Sigmoid colon (tissue), 7 donors: ENCODE data around the gene NUMBL. TPM values are rescaled to one million over a fixed set of nuclear protein-coding genes. Genes with fewer than 3 reads are reported as not detected.

Experiments used
- DNase-seq: peaks from one replicate; pipeline ENCODE4 v3.0.0-alpha.2; 2019
- H3K27ac ChIP-seq, 4 donors: fragments of 200-600 bp; sonication (generic); one replicate each; pipeline ENCODE4 v1.5.1; 2016 to 2019; ENCODE audit warnings: mild to moderate bottlenecking in 1 of 4
- H3K27me3 ChIP-seq, 3 donors: fragments of 200-600 bp; sonication (generic); one replicate each; pipeline ENCODE4 v1.5.1; 2019; ENCODE audit warnings: mild to moderate bottlenecking in 1 of 3
- H3K36me3 ChIP-seq, 4 donors: fragments of 200-600 bp; sonication (generic); one replicate each; pipeline ENCODE4 v1.5.1; 2016 to 2019
- H3K4me1 ChIP-seq, 4 donors: fragments of 200-600 bp; sonication (generic); one replicate each; pipeline ENCODE4 v1.5.1; 2017 to 2019
- H3K4me3 ChIP-seq, 4 donors: fragments of 200-600 bp; sonication (generic); one replicate each; pipeline ENCODE4 v1.5.1; 2017 to 2019; ENCODE audit warnings: mild to moderate bottlenecking in 2 of 4, moderate library complexity in 1 of 4
- H3K9me3 ChIP-seq, 4 donors: fragments of 200-600 bp in 3 of 4; sonication (generic) in 3 of 4; one replicate each; pipeline versions ENCODE4 v1.5.1 to v1.6.1; 2013 to 2019
- EP300 ChIP-seq, 4 donors: sonication (generic); formaldehyde crosslinking; IDR thresholded peaks; one replicate each; pipeline ENCODE4 v1.6.1; 2017; ENCODE audit warnings: antibody characterized with exemption in 4 of 4
- POLR2A ChIP-seq, 2 donors: fragments of 450-650 bp; IDR thresholded peaks; one replicate each; pipeline ENCODE4 v1.6.1; 2016; ENCODE audit warnings: antibody characterized with exemption in 2 of 2, mild to moderate bottlenecking in 2 of 2, moderate library complexity in 2 of 2
- POLR2AphosphoS5 ChIP-seq, 4 donors: sonication (generic); formaldehyde crosslinking; IDR thresholded peaks; one replicate each; pipeline ENCODE4 v1.6.1; 2017; ENCODE audit warnings: antibody characterized with exemption in 4 of 4
- WGBS, 2 donors: extraction: QIAGEN DNeasy Blood & Tissue Kit; methylation state at CpG; one replicate each; pipeline ENCODE4 v1.1.7; 2013; 5-methylcytosine and 5-hydroxymethylcytosine counted together
- intact Hi-C: fragments of 100-400 bp; cut with DNase I; formaldehyde crosslinking; loops from one replicate; pipeline ENCODE4 v1.15.1; 2023
- polyA plus RNA-seq, 3 donors: library from polyadenylated mRNA; stranded (reverse); fragments of 200-250 nt; gene quantifications; one replicate each; pipeline ENCODE4 v1.2.3, GENCODE V29; 2013
- total RNA-seq, 4 donors: library from RNA; depleted of rRNA; stranded (reverse); fragments of >200 nt; gene quantifications; one replicate each; pipeline ENCODE4 v1.1.0, GENCODE V29; 2016
- TF ChIP-seq, protein P1 (sequence below), 4 experiments: fragments of 450-650 bp in 3 of 4; fragments of 200-600 bp in 1 of 4; IDR thresholded peaks; one replicate each; pipeline ENCODE4 v1.5.1; 2016 to 2019; ENCODE audit warnings: antibody characterized with exemption in 4 of 4, mild to moderate bottlenecking in 3 of 4, moderate library complexity in 2 of 4
- donor health status: healthy with polysubstance abuse.
- donor health status: Bipolar disorder and iron deficiency.
- donor health status: healthy.

Gene NUMBL
- total and polyA plus RNA-seq, 7 donors = 3.0 to 38.2 (median 21.9) TPM

DNA sequence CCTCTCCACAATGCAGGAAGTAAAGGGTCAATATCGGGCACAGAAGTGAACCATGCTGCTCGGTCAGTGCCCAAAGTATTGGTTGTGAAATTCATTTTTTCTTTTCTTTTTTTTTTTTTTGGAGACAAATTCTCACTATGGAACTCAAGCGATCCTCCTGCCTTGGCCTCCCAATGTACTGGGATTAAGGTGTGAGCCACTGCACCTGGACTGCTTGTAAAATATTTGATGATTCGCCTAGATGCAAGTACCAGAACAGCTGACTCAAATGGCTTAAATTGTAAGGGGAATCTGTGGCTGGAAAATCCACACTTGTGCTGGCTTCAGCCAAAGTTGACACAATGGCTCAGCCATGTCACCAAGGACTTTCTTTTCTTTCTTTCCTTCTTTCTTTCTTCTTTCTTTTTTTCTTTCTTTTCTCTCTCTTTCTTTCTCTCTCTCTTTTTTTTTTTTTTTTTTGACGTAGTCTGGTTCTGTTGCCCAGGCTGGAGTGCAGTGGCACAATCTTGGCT lies 43.7 kb downstream of the NUMBL start:
- peak overlapping the region in 1 of 4 donors; percentile 21 for H3K4me3 ChIP-seq
- no peaks in the 10 kb centered on the region for H3K36me3 ChIP-seq
- DNase-seq = no peak
- peaks cover 0 to 34% (median 31%) of the 10 kb centered on the region in 4 donors for H3K4me1 ChIP-seq
- H3K27me3 ChIP-seq = no peaks in the 10 kb centered on the region
- 70 to 74% methylated on average over 5 of the region's 5 CpGs for WGBS, 2 donors
- intact Hi-C loops = no loop called here
- H3K27ac ChIP-seq = peak overlapping the region; percentile 85 to 90 (median 86)
- no peaks in the 10 kb centered on the region for H3K9me3 ChIP-seq
- TF ChIP-seq POLR2A (IDR thresholded peaks at IDR 0.05) = no peak
- TF ChIP-seq, protein P1, sequence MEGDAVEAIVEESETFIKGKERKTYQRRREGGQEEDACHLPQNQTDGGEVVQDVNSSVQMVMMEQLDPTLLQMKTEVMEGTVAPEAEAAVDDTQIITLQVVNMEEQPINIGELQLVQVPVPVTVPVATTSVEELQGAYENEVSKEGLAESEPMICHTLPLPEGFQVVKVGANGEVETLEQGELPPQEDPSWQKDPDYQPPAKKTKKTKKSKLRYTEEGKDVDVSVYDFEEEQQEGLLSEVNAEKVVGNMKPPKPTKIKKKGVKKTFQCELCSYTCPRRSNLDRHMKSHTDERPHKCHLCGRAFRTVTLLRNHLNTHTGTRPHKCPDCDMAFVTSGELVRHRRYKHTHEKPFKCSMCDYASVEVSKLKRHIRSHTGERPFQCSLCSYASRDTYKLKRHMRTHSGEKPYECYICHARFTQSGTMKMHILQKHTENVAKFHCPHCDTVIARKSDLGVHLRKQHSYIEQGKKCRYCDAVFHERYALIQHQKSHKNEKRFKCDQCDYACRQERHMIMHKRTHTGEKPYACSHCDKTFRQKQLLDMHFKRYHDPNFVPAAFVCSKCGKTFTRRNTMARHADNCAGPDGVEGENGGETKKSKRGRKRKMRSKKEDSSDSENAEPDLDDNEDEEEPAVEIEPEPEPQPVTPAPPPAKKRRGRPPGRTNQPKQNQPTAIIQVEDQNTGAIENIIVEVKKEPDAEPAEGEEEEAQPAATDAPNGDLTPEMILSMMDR (IDR thresholded peaks at IDR 0.05) = no peak
- no peak for TF ChIP-seq EP300 (IDR thresholded peaks at IDR 0.05)
- no peak for TF ChIP-seq POLR2AphosphoS5 (IDR thresholded peaks at IDR 0.05)

DNA sequence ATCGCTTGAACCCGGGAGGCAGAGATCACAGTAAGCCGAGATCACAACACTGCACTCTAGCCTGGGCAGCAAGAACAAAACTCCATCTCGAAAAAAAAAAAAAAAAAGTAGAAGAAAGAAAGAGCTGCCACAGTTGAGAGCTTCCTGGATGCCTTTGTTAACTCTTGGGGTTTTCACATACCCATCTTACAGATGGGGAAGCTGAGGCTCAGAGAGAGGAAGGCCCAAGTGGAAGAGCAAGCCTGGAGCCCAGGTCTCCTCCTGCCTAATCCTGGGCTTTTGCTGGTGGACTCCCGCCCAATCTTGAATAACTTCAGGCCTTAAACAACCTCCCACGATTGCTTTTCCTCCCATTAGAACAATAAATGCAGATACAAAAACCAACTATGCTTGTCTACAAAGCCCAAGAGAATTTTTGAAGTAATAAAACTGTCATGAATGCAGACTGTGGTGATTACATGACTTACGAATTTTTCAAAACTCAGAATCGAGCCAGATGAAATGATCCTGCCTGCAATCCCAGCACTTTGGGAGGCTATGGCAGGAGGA lies 47.6 kb downstream of the NUMBL start:
- 72 to 78% methylated on average over 8 of the region's 8 CpGs for WGBS, 2 donors
- intact Hi-C loops = no loop called here
- TF ChIP-seq POLR2AphosphoS5 (IDR thresholded peaks at IDR 0.05) (no peak), EP300 (IDR thresholded peaks at IDR 0.05) (no peak), POLR2A (IDR thresholded peaks at IDR 0.05) (no peak)
- TF ChIP-seq, protein P1 (IDR thresholded peaks at IDR 0.05) = no peak
- H3K4me3 ChIP-seq = no peak overlapping the region
- H3K4me1 ChIP-seq = peaks cover 0 to 33% (median 25%) of the 10 kb centered on the region in 4 donors
- peak overlapping the region in 3 of 4 donors; percentile 44 to 61 (median 46) for H3K27ac ChIP-seq
- H3K36me3 ChIP-seq = no peaks in the 10 kb centered on the region
- no peak for DNase-seq
- no peaks in the 10 kb centered on the region for H3K9me3 ChIP-seq
- no peaks in the 10 kb centered on the region for H3K27me3 ChIP-seq

DNA sequence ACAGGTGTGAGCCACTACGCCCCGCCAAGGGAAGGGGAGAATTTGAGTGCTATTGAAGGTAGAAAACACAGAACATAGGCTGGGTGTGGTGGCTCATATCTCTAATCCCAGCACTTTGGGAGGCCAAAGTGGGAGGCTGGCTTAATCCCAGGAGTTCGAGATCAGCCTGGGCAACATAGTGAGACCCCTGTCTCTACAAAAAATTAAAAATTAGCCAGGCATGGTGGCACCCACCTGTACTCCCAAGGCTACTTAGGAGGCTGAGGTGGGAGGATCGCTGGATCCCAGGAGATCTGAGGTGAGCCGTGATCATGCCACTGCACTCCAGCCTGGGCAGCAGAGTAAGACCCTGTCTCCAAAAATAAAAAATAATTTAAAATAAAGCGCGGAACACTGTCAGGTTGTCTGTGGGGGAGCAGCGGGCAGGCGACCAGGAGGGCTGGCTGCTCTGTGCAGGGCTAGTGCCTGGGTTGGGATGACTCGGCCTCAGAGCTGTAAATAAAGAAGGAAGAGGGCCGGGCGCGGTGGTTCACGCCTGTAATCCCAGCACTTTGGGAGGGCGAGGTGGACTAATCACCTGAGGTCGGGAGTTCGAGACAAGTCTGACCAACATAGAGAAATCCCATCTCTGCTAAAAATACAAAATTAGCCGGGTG lies 48.3 kb downstream of the NUMBL start:
- Histone ChIP-seq H3K9me3 (no peaks in the 10 kb centered on the region), H3K27me3 (no peaks in the 10 kb centered on the region), H3K4me3 (no peak overlapping the region), H3K36me3 (no peaks in the 10 kb centered on the region), H3K4me1 (peaks cover 0 to 33% (median 25%) of the 10 kb centered on the region in 4 donors), H3K27ac (peak overlapping the region; percentile 46 to 70 (median 56))
- no peak for TF ChIP-seq POLR2AphosphoS5 (IDR thresholded peaks at IDR 0.05)
- TF ChIP-seq POLR2A (IDR thresholded peaks at IDR 0.05) = no peak
- no peak for TF ChIP-seq EP300 (IDR thresholded peaks at IDR 0.05)
- TF ChIP-seq, protein P1 (IDR thresholded peaks at IDR 0.05) = no peak
- DNase-seq = no peak
- 75 to 90% methylated on average over 18 of the region's 18 CpGs for WGBS, 2 donors
- intact Hi-C loops = no loop called here

DNA sequence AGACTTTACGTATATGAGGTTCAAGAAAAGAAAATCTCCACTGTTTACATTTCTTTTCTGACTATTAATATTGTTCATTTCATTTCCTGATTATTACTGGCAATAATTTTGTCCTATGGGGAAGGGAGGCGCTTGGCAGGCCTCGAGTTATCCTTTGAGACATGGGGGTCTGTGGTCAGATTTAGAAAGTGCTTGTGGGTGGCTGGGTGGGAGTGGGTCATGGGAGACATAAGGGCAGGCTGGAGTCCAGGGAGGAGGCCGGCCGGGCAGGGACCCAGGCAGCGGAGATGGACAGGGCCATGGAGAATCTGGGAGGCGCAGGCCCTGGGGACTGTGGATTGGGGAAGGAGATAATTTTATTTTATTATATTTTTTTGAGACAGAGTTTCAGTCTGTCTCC lies 49.2 kb downstream of the NUMBL start:
- no peak overlapping the region for H3K4me3 ChIP-seq
- no peaks in the 10 kb centered on the region for H3K9me3 ChIP-seq

More for the DNA sequence above, 49.2 kb downstream of the NUMBL start:
- Histone ChIP-seq H3K27ac (peak overlapping the region; percentile 46 to 70 (median 56)), H3K4me1 (peaks cover 0 to 26% (median 18%) of the 10 kb centered on the region in 4 donors), H3K36me3 (no peaks in the 10 kb centered on the region), H3K27me3 (no peaks in the 10 kb centered on the region)
- WGBS, 2 donors = 76 to 83% methylated on average over 7 of the region's 7 CpGs
- DNase-seq = no peak
- intact Hi-C loops = no loop called here
- no peak for TF ChIP-seq EP300 (IDR thresholded peaks at IDR 0.05)
- TF ChIP-seq, protein P1 (IDR thresholded peaks at IDR 0.05) = no peak
- no peak for TF ChIP-seq POLR2A (IDR thresholded peaks at IDR 0.05)
- TF ChIP-seq POLR2AphosphoS5 (IDR thresholded peaks at IDR 0.05) = no peak
